Measurements from ENCODE around the gene PPIL1. TPM values are rescaled to one million over a fixed set of nuclear protein-coding genes. Genes with fewer than 3 reads are reported as not detected.

PPIL1 gene
- total and polyA plus RNA-seq, 2 of the 4 experiments (the other 2 are of a cell fraction): 28.4 to 58.4 TPM

GRCh38 chr6:36844232-36845170 lies 30.1 kb downstream of the PPIL1 start (continued):
- TF ChIP-seq POLR2A (IDR thresholded peaks at IDR 0.05; ENCODE audit: low read depth, low read length) (no peak), CEBPB (IDR thresholded peaks at IDR 0.05; ENCODE audit: low read depth, low read length) (no peak)

GRCh38 chr6:36843170-36843569 lies 31.4 kb downstream of the PPIL1 start:
- intact Hi-C loops (cut with micrococcal nuclease): no loop called here
- no peaks in the 10 kb centered on the region for H3K79me1 ChIP-seq (ENCODE audit: low read depth in 1 of 2, low read length in 2 of 2)
- no peak overlapping the region for H2BK20ac ChIP-seq (ENCODE audit: low read depth, low read length)
- peaks cover 30% of the 10 kb centered on the region for H3K27me3 ChIP-seq (ENCODE audit: control insufficient read depth, insufficient read depth, low read length)
- peaks cover 8% of the 10 kb centered on the region; the same call in 1 of the 2 replicates for H3K4me1 ChIP-seq (ENCODE audit: control insufficient read depth, insufficient read depth, low read length)
- H2AK9ac ChIP-seq (replicated peaks; ENCODE audit: low read depth, low read length, poor library complexity): no peak overlapping the region
- dilution Hi-C loops (cut with HindIII; ENCODE audit: low sequenced_read_pairs, unreplicated experiment): no loop called here
- in situ Hi-C loops (cut with MboI; ENCODE audit: low sequenced_read_pairs): no loop called here
- DNase-seq (no peak), ATAC-seq (ENCODE audit: low read depth) (no peak)
- H3K18ac ChIP-seq (ENCODE audit: low read depth, low read length): no peak overlapping the region
- no peak overlapping the region for H2BK120ac ChIP-seq (ENCODE audit: low read depth, low read length)
- H3K23ac ChIP-seq (ENCODE audit: low read depth, low read length): no peak overlapping the region
- CTCF ChIA-PET: no interaction called here
- TF ChIP-seq RAD21 (IDR thresholded peaks at IDR 0.05; ENCODE audit: low read length): no peak
- no peak for TF ChIP-seq MAFK (IDR thresholded peaks at IDR 0.05; ENCODE audit: low read depth, low read length)
- TF ChIP-seq BHLHE40 (IDR thresholded peaks at IDR 0.05; ENCODE audit: low read depth, low read length): no peak
- TF ChIP-seq MXI1 (IDR thresholded peaks at IDR 0.05; ENCODE audit: borderline replicate concordance, low read depth, low read length): no peak
- TF ChIP-seq CHD1 (IDR thresholded peaks at IDR 0.05; ENCODE audit: low read depth, low read length): no peak
- no peak for TF ChIP-seq FOS (IDR thresholded peaks at IDR 0.05; ENCODE audit: low read depth, low read length)
- TF ChIP-seq CEBPB (IDR thresholded peaks at IDR 0.05; ENCODE audit: low read depth, low read length): no peak
- no peak for TF ChIP-seq RFX5 (IDR thresholded peaks at IDR 0.05; ENCODE audit: low read depth, low read length)
- TF ChIP-seq NFE2L2 (IDR thresholded peaks at IDR 0.05; ENCODE audit: low read depth, low read length): no peak
- TF ChIP-seq RCOR1 (IDR thresholded peaks at IDR 0.05; ENCODE audit: insufficient replicate concordance, low read length): no peak
- no TSS peak for BruUV-seq (replicated peaks)
- H2BK15ac ChIP-seq (ENCODE audit: low read depth, low read length): no peak overlapping the region
- H3K36me3 ChIP-seq (ENCODE audit: control insufficient read depth, insufficient read depth, low read length): no peaks in the 10 kb centered on the region
- H3K9ac ChIP-seq (ENCODE audit: low read depth, low read length): no peak overlapping the region
- H4K8ac ChIP-seq (ENCODE audit: low read depth in 2 of 2, low read length in 2 of 2): no peak overlapping the region
- H2AK5ac ChIP-seq (ENCODE audit: low read depth, low read length): no peak overlapping the region
- no peak overlapping the region for H3K14ac ChIP-seq (replicated peaks; ENCODE audit: low read depth, low read length)
- H3K4me2 ChIP-seq (ENCODE audit: low read depth, low read length): no peak overlapping the region
- no peak overlapping the region for H3K4ac ChIP-seq (ENCODE audit: low read depth, low read length)
- H3K27ac ChIP-seq (ENCODE audit: insufficient read depth, low read length): no peak overlapping the region
- H3K4me3 ChIP-seq (ENCODE audit: insufficient read depth, low read depth, low read length): no peak overlapping the region
- no peak overlapping the region for H2BK5ac ChIP-seq (ENCODE audit: low read depth, low read length, poor library complexity, severe bottlenecking)
- no peaks in the 10 kb centered on the region for H3K9me3 ChIP-seq (ENCODE audit: control insufficient read depth, insufficient read depth, low read length)
- no peaks in the 10 kb centered on the region for H4K20me1 ChIP-seq (ENCODE audit: insufficient read depth, low read length)
- WGBS, 2 experiments (ENCODE audit: extremely low coverage in 2 of 2, insufficient read length in 1 of 2): 84% methylated on average over 3 of the region's 4 CpGs; no CpG with 5 or more reads in 1 of the 2 experiments
- H3K9me1 ChIP-seq (ENCODE audit: insufficient read depth, low read length): no peaks in the 10 kb centered on the region; the same call in 1 of the 2 replicates
- no peak overlapping the region for H4K91ac ChIP-seq (ENCODE audit: insufficient read depth, low read depth, low read length)
- H3K56ac ChIP-seq (ENCODE audit: extremely low read depth, insufficient read depth, low read length): no peak overlapping the region
- no peak overlapping the region for H2AFZ ChIP-seq (replicated peaks; ENCODE audit: low read length, poor library complexity)
- no peak overlapping the region for H4K5ac ChIP-seq (ENCODE audit: low read depth, low read length)
- POLR2A ChIA-PET (ENCODE audit: unreplicated experiment): no interaction called here

Measured in IMR-90 (cell line).